NT2/D1 (cell line): ENCODE data around the gene AMBRA1.

ENCODE experiments used
- SUZ12 ChIP-seq: IDR thresholded peaks from 2 replicates; pipeline ENCODE4 v1.6.1; 2011; ENCODE audit not compliant: insufficient read length, insufficient read depth; ENCODE audit errors: extremely low read depth
- YY1 ChIP-seq: IDR thresholded peaks from 2 replicates; pipeline ENCODE4 v1.6.1; 2011; ENCODE audit not compliant: insufficient read length, insufficient read depth
- ZNF274 ChIP-seq: IDR thresholded peaks from 2 replicates; pipeline ENCODE4 v1.6.1; 2011; ENCODE audit warnings: mild to moderate bottlenecking, low read depth, low read length

- TF ChIP-seq YY1 (no peak), ZNF274 (no peak), SUZ12 (no peak)
Measured at GRCh38 chr11:46377831-46378230, 216.0 kb downstream of the AMBRA1 start.
